NT2/D1 (cell line): ENCODE results near the gene MSH5.
"Not testable (repeated sequence)": the region's sequence is repeated elsewhere in the genome, so short reads cannot be mapped to it uniquely, and the experiment has no call there.

ENCODE experiments used
- DNase-seq: peaks from one replicate; pipeline ENCODE4 v3.0.0-alpha.2; 2011; ENCODE audit warnings: low read depth, low spot score
- H3K27me3 ChIP-seq: 2 replicates; pipeline ENCODE4 v1.6.0; 2011; ENCODE audit warnings: mild to moderate bottlenecking; ENCODE audit not compliant: insufficient read length, insufficient read depth
- H3K36me3 ChIP-seq: 2 replicates; pipeline ENCODE4 v1.6.1; 2011; ENCODE audit warnings: mild to moderate bottlenecking, low read length, mixed read lengths; ENCODE audit not compliant: insufficient read depth, insufficient read length
- H3K4me1 ChIP-seq: 2 replicates; pipeline ENCODE4 v1.5.1; 2011; ENCODE audit not compliant: insufficient read depth, insufficient read length
- H3K4me3 ChIP-seq: 2 replicates; pipeline ENCODE4 v1.5.1; 2011; ENCODE audit warnings: low read depth; ENCODE audit not compliant: insufficient read length
- H3K9ac ChIP-seq: 2 replicates; pipeline ENCODE4 v1.6.0; 2011; ENCODE audit warnings: low read depth; ENCODE audit not compliant: insufficient read length
- H3K9me3 ChIP-seq: 2 replicates; pipeline ENCODE4 v1.5.1; 2011; ENCODE audit warnings: mild to moderate bottlenecking, low read length; ENCODE audit not compliant: insufficient read depth
- SUZ12 ChIP-seq: IDR thresholded peaks from 2 replicates; pipeline ENCODE4 v1.6.1; 2011; ENCODE audit not compliant: insufficient read length, insufficient read depth; ENCODE audit errors: extremely low read depth
- YY1 ChIP-seq: IDR thresholded peaks from 2 replicates; pipeline ENCODE4 v1.6.1; 2011; ENCODE audit not compliant: insufficient read length, insufficient read depth
- ZNF274 ChIP-seq: IDR thresholded peaks from 2 replicates; pipeline ENCODE4 v1.6.1; 2011; ENCODE audit warnings: mild to moderate bottlenecking, low read depth, low read length

Gene MSH5

DNA sequence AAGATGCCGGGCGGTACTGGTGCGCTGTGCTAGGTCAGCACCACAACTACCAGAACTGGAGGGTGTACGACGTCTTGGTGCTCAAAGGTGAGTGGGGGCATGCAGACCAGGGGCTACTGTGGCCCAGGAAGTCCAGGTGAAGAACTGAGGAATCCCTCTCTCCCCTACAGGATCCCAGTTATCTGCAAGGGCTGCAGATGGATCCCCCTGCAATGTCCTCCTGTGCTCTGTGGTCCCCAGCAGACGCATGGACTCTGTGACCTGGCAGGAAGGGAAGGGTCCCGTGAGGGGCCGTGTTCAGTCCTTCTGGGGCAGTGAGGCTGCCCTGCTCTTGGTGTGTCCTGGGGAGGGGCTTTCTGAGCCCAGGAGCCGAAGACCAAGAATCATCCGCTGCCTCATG is 32.1 kb upstream of the MSH5 start:
- Histone ChIP-seq H3K4me3 (no peak overlapping the region), H3K4me1 (no peaks in the 10 kb centered on the region), H3K9ac (no peak overlapping the region), H3K9me3 (no peaks in the 10 kb centered on the region), H3K36me3 (no peaks in the 10 kb centered on the region), H3K27me3 (no peaks in the 10 kb centered on the region)
- TF ChIP-seq ZNF274 (no peak), YY1 (no peak), SUZ12 (no peak)
- no peak for DNase-seq

DNA sequence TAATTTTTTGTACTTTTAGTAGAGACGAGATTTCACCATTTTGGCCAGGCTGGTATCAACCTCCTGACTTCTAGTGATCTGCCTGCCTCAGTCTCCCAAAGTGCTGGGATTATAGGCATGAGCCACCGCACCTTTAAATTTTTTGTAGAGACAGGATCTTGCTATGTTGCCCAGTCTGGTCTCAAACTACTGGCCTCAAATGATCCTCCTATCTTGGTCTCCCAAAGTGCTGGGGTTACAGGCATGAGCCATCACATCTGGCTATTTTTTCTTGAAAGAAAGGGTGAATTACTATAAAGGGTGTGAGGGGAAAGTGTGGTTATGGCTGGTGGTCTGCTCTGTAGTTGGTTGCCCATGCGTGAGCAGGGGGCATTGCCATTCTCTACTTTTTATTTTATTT is 31.6 kb upstream of the MSH5 start:
- no peak for DNase-seq
- H3K4me1 ChIP-seq = no peaks in the 10 kb centered on the region

DNA sequence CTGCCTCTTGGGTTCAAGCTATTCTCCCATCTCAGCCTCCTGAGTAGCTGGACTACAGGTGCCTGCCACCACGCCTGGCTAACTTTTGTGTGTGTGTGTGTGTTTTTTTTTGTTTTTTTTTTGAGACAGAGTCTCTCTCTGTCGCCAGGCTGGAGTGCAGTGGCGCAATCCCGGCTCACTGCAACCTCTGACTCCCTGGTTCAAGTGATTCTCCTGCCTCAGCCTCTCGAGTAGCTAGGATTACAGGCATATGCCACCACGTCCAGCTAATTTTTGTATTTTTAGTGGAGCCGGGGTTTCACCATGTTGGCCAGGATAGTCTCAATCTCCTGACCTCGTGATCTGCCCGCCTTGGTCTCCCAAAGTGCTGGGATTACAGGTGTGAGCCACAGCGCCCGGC is 30.6 kb upstream of the MSH5 start:
- not testable (repeated sequence) for DNase-seq, H3K4me1 ChIP-seq, H3K9me3 ChIP-seq, H3K4me3 ChIP-seq, H3K27me3 ChIP-seq, H3K9ac ChIP-seq, H3K36me3 ChIP-seq

More for the DNA sequence above, 31.6 kb upstream of the MSH5 start:
- no peak for TF ChIP-seq YY1
- no peak for TF ChIP-seq SUZ12
- no peak for TF ChIP-seq ZNF274
- H3K36me3 ChIP-seq = no peaks in the 10 kb centered on the region
- no peak overlapping the region for H3K9ac ChIP-seq
- no peaks in the 10 kb centered on the region for H3K27me3 ChIP-seq
- no peaks in the 10 kb centered on the region for H3K9me3 ChIP-seq
- H3K4me3 ChIP-seq = no peak overlapping the region

DNA sequence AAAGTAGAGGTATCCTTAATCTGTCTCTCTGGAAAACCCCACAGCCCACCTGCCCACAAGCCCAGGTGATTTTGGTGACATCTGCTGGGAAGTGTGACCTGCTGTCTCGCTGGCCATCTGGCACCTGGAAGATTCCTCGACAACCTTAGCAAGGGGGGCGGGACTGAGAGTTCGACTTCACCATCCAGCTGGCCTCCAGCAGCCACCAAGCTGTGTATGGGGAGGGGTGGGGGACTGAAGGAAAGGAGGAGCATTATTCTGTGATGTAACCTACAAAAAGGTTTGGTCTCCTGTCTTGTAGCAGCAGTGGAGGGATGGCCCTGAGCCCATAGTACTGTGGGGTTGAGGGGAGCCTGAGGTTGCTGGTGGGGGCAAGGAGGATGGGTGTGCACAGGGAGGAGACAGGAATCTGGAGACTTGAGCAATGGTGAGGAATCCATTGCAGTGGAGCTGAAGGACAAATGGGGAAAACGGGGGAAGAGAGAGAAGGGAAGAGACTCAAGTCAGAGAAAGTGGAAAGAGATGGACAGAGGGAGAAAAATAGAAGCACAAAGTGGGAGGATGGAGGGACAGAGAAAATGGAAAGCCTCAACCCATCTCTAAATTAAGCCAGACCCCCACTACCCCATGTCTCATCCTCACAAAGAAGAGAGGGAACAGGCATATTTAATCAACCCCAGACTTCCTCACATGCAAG is 29.1 kb upstream of the MSH5 start:
- no peaks in the 10 kb centered on the region for H3K36me3 ChIP-seq

DNA sequence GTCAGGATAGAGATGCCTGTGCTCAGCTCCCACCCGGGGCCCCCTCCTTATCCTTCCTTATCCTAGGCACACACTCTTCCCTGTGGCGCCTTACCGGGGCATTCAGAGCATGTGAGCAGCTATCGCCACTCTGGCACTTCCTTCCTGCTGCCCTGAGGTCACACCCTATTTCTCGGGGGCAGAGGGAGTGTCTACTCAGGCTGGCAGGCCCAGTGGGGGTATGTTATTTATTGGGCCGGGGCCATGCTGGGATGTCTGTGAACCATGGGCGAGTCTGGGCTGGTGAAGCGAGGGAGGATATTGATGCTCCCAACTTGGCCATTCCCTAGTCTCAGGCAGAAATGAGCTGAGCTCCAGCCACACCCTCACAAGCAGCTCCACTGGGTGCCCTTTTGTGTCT is 28.6 kb upstream of the MSH5 start:
- peaks cover 6% of the 10 kb centered on the region for H3K4me1 ChIP-seq
- DNase-seq = no peak
- no peaks in the 10 kb centered on the region for H3K36me3 ChIP-seq
- TF ChIP-seq YY1 (no peak), SUZ12 (no peak), ZNF274 (no peak)
- no peaks in the 10 kb centered on the region for H3K27me3 ChIP-seq
- no peak overlapping the region for H3K9ac ChIP-seq
- no peak overlapping the region for H3K4me3 ChIP-seq
- H3K9me3 ChIP-seq = no peaks in the 10 kb centered on the region

More for the DNA sequence above, 29.1 kb upstream of the MSH5 start:
- H3K27me3 ChIP-seq = no peaks in the 10 kb centered on the region
- no peak for DNase-seq
- H3K9ac ChIP-seq = no peak overlapping the region
- no peak overlapping the region for H3K4me3 ChIP-seq
- H3K4me1 ChIP-seq = peaks cover 6% of the 10 kb centered on the region
- H3K9me3 ChIP-seq = no peaks in the 10 kb centered on the region
- TF ChIP-seq SUZ12 (no peak), YY1 (no peak), ZNF274 (no peak)

DNA sequence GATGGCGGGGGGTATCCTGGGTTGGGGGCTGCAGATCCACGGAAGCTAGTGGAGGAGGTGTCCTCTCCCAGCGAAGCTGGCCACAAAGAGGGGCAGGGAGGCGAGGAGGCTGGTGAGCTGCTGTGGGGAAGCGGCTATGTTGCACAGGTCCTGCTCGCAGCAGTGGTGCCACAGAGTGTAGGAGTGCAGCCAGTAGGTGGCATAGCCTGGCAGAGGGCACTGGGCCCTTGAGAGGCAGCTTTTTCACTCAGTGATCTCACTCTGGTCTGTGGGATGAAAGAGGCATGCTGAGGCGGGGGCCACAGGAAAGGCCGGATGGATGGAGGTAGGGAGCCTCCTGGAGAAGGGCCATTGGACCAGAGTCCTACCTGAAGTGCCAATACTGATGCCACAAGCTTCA is 27.5 kb upstream of the MSH5 start:
- Histone ChIP-seq H3K9me3 (no peaks in the 10 kb centered on the region), H3K9ac (no peak overlapping the region), H3K27me3 (no peaks in the 10 kb centered on the region), H3K36me3 (no peaks in the 10 kb centered on the region), H3K4me3 (no peak overlapping the region), H3K4me1 (peaks cover 6% of the 10 kb centered on the region)
- TF ChIP-seq ZNF274 = no peak
- TF ChIP-seq YY1 = no peak
- TF ChIP-seq SUZ12 = no peak
- DNase-seq = no peak

DNA sequence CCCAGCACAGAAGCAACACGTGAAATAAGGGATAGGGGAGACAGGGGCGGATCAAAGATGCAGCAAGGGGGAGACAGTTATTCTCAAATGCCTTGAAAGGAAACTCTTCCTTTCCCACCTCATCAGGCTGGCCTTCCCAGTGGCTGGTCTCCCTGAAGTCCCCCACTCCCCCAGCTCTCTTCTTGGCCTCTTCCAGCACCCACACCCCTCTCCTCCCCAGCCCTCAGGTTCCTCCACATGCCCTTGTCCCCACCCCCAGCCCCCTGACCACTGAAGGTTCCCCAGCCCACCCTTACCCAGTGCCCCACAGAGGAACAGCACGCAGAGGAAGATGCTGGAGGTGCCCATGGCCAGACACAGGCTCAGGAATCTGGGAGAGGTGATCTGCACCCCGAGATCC is 26.3 kb upstream of the MSH5 start:
- Histone ChIP-seq H3K9me3 (no peaks in the 10 kb centered on the region), H3K4me3 (no peak overlapping the region), H3K4me1 (peaks cover 6% of the 10 kb centered on the region), H3K9ac (no peak overlapping the region), H3K36me3 (no peaks in the 10 kb centered on the region), H3K27me3 (no peaks in the 10 kb centered on the region)
- no peak for DNase-seq
- TF ChIP-seq SUZ12 (no peak), YY1 (no peak), ZNF274 (no peak)
